Prostate gland (tissue), 2 donors: ENCODE measurements around the gene MLPH.
A peak's percentile ranks its signal among the peaks of the same experiment; 100 is the strongest.

ENCODE experiments used
- CTCF ChIP-seq, 4 experiments: fragments of 200-600 bp in 2 of 4; fragments of 450-650 bp in 2 of 4; sonication (generic) in 2 of 4; IDR thresholded peaks; 1 replicate in 3 of 4; 2 replicates in 1 of 4; pipeline ENCODE4 v1.5.1; 2016 to 2019; ENCODE audit warnings: antibody characterized with exemption in 4 of 4, mild to moderate bottlenecking in 2 of 4, moderate library complexity in 2 of 4
- POLR2A ChIP-seq: fragments of 450-650 bp; IDR thresholded peaks from one replicate; pipeline ENCODE4 v1.6.1; 2016; ENCODE audit warnings: antibody characterized with exemption, mild to moderate bottlenecking
- POLR2AphosphoS5 ChIP-seq: sonication (generic); formaldehyde crosslinking; IDR thresholded peaks from one replicate; pipeline ENCODE4 v1.6.1; 2017; ENCODE audit warnings: antibody characterized with exemption

GRCh38 chr2:237471438-237472186 is 15.4 kb upstream of the MLPH start:
- TF ChIP-seq CTCF (IDR thresholded peaks at IDR 0.05) (peak; percentile 30 to 88 (median 70)), POLR2AphosphoS5 (peak; percentile 21), POLR2A (no peak)
